Fibroblast of peridontal ligament (primary cell): ENCODE data around the gene RNF145.

Source experiments
- DNase-seq: peaks from one replicate; pipeline ENCODE4 v3.0.0-alpha.2; 2010; ENCODE audit errors: extremely low read depth

The RNF145 gene

DNA sequence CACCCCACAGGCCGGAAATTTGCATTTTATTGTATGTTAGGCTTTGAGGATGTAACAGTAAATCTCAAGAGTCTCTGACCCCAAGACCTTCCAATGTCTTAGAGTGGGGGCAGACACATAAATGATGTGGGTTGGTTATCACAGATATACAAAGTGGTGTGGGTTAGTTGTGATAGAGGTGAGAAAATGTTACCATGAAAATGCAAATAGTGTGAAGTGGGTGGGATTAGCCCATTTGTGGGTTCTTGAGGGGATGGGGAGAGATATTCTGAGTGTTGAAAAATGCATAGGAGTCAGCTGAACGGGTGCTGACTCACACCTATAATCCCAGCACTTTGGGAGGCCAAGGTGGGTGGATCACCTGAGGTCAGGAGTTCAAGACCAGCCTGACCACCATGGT is 7.9 kb upstream of the RNF145 start:
- DNase-seq: no peak

DNA sequence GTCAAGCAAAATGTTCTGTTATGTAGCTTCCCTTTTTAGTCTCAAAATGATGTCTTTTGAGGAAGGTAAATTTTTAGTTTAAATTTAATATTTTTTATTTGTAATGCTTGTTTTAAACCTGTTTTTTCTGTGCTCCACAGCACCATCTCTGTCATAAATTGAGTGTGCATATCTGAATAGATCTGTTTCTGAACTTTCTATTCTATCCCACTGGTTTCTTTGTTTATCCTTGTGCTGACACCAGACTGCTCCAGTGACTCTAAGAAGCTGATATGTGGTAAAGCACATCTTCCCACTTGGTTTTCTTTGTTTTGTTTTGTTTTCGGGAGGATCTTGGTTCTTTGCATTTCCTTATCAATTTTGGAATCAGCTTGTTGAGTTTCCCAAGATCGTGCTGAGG is 7.1 kb upstream of the RNF145 start:
- DNase-seq: no peak

DNA sequence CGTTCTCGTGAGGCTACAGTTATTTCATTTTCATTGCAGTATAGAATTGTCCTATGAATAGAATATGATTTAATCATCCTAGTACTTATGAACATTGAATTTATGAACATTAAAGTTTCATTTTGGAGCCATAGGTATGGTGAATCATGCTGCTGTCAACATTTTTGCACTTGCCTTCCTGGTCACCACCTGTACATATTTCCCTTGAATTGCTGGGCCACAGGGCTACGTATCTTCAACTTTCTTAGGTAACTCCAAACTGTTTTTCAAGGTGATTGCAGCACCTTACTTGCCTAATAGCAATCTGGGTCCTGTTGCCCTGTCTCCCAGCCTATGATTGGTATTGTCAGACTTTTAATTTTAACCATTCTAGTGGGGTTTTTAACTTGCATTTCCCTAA is 6.5 kb upstream of the RNF145 start:
- no peak for DNase-seq

DNA sequence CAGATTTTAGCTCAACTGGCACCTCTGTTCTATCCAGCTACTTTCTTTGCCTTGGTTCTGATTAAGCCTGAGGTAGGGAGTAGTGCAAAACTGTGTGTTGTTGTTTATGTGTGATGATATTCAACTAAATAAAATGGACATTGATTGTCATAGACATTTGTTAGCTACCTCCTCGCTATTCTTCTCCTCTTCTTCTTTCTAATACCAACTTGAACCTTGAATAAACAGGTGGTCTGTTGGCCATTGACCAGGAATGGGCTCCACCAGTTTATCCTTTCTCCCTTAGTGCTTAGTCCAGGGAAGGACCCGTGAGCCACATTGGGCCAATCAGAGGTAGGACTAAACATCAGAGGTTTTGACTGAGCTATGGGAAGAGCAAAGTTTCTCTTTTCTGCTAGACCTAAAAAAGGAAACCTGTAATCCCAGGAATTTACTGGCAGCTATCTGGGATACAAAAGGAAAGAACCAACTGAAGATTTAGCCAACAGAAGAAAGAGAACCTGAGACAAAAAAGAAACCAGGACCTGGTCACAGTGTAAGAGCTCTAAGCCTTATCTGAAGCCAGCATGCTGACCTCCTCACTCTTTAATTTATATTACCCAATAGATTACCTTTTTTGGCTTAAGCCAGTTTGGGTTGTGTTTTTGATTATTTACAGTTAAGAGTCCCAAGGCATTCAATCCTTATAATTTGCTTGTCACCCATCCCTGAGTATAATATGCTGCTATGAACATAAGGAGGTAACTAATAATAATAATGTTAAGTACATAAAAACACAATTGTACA is 5.3 kb upstream of the RNF145 start:
- DNase-seq: no peak

DNA sequence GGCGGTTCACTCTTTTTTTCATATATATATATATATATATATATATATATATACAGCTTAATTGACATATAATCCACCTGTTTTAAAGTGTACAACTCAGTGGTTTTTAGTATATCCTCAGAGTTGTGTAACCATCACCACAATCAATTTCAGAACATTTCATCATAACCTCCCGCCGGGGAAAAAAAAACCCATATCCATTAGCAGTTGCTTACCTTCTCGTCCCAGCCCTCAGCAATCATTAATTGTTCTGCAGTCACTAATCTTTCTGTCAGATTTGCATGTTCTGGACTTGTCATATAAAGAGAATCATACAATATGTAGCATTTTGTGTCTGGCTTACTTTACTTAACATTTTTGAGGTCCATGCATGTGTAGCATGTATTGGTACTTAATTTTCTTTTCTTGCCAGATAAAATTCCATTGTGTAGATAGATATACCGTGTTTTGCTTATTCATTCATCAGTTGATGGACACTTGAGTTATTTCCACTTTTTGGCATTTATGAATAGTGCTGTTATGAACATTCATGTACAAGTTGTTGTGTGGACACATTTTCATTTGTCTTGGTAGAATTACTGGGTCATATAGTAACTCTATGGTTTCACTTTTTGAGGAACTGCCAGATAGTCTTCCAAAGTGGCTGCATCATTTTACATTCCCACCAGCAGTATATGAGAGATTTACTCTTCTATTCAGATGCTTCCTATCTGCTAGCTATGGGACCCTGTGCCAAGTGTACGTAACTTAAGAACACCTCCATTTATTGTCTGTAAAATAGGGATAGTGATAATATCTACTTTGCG is 3.5 kb upstream of the RNF145 start:
- DNase-seq: no peak

DNA sequence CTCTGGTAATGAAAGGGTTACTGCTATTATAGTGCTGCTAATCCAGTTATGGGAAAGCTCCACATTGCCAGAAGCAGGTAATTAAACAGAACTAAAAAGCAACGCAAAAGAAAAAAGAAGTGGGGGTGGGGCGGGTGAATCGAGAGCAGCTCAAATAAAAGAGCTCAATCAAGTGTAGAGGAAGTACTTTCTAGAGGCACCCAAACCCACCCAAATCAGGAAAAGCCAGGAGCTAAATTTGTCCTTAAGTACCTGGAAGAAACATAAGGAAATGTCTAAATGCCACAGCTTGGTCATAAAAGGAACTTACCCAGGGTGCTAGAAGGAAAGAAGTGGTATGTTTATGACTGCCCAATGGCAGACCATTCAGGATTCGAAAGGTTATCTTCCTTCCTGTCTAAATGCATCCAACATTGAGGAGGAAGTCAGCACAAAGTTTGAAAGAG is 2.4 kb upstream of the RNF145 start:
- DNase-seq: no peak

DNA sequence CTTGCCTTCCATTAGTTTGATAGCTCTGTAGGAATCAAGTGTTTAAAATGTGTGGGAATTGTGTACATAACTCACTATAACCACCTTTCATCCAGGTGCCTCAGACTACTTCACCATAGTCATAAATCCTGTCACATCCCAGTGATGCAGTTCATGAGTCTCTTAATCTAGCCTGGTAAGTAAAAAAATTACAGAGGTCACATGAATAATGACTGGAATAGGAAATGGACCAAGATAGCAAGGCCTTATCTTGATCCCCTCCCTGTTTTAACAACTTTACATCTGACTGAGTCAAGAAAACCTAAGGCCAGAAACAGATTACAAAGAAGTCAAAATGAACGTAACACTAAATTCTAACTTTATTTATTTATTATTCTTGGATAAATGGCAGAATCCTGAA is 1.5 kb upstream of the RNF145 start:
- no peak for DNase-seq

DNA sequence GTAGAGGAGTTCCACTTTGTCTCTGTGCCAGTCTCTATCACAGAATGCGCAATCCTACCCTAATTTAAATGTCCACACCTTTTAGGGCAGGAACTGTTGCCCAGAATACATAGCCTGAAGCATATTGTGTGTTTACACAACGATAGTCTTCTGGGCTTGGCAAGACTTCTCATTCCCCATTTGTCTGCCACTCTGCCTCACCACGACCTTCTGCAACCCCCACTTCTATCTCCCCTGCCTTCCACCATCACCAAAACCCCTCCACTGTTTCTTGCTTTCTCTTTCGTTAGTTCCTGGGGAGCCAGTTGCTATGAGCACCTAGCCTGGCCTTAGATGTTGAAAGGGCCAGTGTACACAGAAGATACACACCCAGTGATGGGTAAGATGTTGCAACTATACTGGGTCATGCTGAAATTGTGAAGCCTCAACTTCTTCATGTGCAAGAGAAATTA is 883 bp upstream of the RNF145 start:
- no peak for DNase-seq

DNA sequence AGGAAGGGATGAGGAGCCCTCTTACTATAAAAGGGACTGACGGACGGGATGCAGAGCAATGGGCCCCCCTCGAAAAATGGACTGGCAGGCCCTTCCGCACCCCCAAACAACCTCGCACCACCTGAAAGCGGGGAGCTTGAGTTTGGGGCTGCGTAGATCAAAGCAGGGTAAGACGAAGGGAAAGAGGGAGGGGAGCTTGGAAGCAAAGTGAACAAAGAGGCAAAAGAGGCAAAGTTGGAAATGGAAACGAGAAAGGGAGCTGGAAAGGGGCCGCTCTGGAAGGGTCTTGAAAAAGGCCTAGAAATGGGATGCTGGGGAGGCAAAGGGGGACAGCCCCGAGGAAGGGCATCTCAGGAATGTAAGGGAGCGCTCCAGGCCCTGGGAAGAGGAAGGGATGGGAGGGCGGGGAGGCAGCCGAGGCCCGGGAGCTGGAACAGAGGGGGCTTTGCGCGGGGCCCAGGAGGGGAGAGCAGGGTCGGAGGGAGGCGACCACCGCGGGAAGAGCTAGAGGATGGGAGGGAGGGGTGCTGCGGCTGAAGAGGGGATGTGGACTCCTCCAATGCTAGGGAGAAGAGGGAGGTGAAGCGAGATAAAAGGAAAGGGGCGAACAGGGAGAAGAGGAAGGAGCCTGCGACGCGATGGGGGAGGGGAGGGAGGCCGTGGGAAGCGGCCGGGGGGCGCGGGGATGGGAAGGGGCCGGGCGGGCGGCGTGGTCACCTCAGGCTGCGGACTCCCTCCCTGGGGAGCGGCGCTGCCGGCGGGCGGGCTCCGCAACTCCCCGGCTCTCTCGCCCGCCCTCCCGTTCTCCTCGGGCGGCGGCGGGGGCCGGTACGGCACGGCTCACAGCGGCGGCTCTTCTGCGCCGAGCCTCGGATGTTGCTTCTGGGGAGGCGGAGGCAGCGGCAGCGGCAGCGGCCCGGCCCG is 577 bp downstream of the RNF145 start:
- peak; percentile 37 for DNase-seq

DNA sequence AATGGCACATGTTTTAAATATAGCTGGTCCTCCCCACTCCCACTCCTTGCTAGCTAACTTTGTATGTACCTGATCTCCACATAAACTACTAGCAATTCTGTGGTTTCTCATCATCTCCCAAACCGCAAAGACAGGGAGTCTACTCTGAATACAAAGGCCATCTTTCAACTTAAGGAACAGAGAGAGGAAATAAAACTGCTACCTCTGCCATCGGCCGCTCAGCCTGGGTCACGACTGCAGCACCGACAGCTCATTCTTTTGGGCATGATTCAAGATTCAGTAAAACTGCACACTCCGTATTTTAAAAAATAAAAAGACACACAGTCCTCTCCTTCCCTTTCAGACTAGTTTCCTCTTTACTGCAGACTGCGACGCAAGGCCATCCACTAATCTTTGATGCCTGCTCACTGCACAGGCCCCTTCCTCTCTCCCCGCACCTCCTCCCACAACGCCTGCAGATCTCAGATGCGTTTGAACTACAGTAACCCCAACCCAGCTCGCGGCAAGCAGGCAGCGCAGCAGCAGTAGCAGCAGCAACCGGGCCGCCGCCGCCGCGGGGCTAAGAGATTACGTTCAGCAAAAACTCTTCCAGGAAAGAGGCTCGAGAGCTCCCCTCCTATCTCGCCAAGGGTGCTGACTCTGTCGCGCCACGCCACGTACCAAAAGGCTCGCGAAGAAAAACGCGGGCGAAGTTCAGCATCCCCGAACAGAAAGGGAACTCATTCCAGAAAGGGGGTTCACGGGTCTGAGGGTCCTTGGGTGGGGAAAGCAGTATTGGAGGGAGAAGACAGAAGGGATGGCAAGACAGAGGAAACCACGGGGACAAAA is 1.5 kb downstream of the RNF145 start:
- peak; percentile 73 for DNase-seq

DNA sequence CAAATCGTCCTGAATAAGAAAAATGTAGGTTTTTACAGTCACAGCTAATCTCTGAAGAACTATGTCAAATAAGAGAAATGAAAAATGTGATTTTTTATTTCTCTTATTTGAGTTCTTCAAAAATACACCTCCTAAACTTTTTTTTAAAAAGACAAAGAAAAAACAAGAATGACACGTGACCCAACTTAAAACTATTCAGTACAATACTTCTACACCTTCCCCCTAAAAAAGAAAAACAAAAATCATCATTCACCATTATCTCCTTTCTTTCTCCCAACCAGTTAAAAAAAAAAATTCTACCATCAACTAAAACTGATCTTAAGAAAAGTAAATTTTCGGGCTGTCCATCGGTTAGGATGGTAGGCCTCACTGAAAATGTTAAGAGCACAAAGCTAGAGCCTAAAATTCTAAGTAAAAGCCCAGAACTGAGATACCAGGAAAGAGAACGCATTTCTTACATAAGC is 2.1 kb downstream of the RNF145 start:
- DNase-seq: no peak

DNA sequence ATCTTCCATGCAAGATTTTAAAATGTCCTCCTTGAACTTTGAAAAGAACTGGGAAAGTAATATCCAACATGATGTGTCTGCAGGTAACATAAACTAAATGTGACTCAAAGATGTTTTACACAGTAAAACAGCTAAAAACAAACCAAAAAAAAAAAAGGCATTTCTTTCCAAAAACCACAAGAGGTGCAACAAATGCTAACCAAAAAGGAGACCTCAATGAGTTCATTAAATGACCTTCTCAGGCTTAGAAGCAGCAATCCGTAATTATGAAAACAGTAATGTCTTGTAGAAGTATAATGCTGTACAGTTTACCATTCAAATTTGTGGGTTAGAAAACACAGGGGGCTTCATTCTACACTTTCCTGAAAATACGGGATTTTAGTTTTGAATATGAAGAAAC is 2.5 kb downstream of the RNF145 start:
- DNase-seq: no peak

DNA sequence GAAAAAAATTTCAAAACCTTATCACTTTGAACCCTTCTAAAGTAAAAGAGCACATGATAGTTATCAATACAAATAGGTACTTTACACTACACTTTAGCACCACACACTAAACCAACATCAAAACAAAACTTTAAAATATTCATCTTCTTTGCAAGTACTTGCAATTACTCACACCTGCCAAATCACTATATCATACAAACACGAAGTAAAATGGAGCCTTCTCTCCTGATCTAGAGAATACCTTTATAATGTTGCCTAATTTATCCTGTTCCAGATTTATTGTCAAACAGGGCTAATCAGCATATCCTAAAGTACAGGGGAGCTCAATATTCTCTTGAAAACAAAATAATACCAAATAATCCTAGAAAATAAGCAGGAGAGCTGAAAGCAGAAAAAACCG is 3.0 kb downstream of the RNF145 start:
- no peak for DNase-seq

DNA sequence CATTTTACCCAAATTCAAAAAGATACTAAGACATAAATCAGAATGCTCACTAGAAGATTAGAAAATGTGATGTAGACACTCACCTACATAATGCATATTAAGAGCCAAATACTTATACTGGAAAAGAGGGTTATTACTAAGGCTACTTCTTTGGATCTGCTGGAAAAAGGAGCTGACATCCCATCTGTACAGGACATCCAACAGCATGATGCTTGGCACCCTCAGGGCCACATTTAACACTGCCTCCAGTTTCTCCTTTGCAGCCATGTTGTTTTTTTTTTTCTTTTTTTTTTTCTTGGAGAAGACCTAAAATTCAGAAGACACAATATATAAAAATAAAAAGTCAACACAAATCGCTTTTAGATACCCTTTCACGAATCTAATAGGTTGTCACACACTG is 6.0 kb downstream of the RNF145 start:
- DNase-seq: no peak

DNA sequence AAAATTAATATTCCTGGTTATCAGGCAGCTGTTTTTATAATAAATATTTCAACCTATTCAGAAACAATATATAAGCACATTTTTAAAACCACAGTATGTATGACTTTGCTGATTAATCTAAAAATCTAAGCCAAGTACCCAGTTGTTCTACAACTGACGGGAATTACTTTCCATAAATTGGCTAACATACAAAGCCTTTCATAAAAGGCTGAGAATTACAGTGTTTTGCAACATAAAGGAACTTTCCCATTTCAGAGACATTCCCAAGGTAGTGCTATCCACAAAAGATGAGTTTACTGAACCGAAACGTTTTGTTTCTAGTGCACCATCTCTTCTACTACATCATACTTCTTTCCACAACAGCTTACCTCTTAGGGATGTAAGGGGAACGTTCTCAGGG is 7.2 kb downstream of the RNF145 start:
- peak; percentile 68 for DNase-seq

DNA sequence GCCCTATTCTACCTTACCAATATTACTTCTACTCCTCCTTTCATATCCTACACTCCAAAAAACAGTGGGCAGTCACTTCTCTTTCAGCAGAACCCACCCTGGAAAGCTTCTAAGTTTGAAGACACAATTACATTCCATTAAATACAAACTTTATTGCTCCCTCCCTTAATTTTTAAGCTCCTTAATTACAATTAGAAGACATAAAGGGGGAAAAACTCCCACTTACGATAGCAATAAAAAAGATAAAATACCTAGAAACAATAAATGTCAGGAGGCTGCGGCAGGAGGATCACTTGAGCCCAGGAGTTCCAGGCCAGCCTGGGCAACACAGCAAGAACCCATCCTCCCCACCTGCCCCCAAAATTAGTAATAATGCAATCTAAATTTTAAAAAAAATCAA is 9.6 kb downstream of the RNF145 start:
- DNase-seq: no peak

DNA sequence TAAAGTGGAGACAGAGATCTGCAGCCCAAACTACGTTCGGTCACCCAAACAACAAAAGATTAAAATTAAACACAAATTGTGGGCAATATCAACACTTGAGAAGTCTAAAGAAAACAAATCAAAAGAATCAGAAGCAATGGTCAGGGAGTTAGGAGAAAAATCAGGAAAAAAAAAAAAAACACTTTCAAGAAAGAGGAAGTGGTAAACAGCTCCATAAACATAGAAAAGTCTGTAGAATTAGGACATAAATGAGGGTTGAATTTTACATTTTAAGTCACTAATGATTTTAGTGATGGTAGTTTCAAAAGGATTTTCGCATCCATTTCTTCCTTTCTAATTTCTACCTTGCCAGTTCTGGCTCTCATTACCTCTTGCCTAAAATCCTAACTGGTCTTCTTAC is 10.1 kb downstream of the RNF145 start:
- no peak for DNase-seq

DNA sequence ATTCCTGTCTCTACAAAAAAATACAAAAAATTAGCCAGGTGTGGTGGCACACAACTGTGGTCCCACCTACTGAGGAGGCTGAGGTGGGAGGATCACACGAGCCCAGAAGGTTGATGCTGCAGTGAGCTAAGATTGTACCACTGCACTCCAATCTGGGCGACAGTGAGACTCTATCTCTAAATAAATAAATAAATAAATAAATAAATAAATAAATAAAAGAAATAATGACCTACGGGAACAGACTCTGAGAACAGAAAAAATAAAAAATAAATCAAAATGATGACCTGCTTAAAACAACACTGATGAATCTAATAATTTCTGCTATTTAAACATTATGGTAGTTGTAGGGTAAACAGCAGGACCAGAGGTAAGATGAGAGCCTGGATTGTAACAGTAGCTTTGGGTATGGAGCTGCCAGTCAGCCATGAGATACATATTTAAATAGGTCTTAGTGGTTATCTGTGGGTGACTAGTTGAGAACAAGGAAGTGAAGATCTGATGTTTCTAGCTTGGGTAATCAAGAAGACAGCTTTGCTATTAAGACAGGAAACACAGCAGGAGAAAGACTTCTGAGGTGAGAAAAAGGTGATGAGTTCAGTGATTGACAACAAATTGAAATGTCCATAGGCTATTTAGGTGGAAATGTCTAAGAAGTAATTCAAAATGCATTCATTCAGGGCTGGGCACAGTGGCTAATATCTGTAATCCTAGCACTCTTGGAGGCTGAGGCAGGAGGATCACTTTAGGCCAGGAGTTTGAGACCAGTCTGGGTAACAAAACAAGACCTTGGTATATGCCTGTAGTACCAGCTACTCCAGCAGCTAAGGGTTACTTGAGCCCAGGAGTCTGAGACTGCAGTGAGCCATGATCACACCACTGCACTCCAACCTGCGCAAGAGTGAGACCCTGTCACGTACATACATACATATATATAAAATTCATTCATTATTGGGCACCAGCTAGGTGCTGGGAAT is 11.0 kb downstream of the RNF145 start:
- no peak for DNase-seq

DNA sequence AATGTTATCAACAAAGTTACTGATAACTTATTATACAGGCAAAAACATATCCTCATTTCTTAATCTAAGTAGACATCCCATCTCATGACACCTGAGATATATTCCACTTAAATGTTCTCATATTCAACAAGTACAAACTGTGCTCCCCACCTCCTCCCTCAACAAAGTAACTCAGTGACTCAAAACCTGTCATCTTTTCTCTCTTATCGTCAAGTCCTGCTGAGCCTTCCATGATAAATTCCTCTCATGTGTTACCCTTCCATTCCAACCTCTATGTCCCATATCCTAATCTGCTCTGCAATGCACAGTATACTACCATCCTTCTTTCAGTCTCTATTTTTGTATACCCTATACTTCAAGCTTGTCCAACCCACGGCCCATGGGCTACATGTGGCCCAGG is 13.6 kb downstream of the RNF145 start:
- no peak for DNase-seq

DNA sequence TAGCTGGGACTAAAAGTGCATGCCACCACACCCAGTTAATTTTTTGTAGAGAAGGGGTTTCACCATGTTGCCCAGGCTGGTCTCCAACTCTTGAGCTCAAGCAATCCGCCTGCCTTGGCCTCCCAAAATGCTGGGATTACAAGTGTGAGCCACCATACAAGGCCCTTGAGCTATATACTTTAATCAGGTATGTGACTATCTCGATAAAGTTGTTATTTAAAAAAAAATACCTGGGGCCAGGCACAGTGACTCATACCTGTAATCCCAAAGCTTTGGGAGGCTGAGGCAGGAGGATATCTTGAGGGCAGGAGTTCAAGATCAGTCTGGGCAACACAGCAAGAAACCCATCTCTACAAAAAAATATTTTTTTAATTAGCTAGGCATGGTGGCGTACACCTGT is 19.2 kb downstream of the RNF145 start:
- DNase-seq: no peak
